Thyroid gland (tissue), 4 donors: Measurements from ENCODE around the gene VPS26C. TPM values are rescaled to one million over a fixed set of nuclear protein-coding genes. Genes with fewer than 3 reads are reported as not detected.
A peak's percentile ranks its signal among the peaks of the same experiment; 100 is the strongest.

ENCODE experiments used
- DNase-seq, 2 donors: peaks; one replicate each; pipeline ENCODE4 v3.0.0-alpha.2; 2019
- H3K27ac ChIP-seq, 3 donors: fragments of 200-600 bp; sonication (generic); 1 replicate in 2 of 3; 2 replicates in 1 of 3; pipeline ENCODE4 v1.5.1; 2016 to 2019; ENCODE audit warnings: mild to moderate bottlenecking in 1 of 3, moderate library complexity in 1 of 3
- H3K27me3 ChIP-seq: fragments of 200-600 bp; sonication (generic); one replicate; pipeline ENCODE4 v1.5.1; 2019
- H3K36me3 ChIP-seq, 2 donors: fragments of 200-600 bp; sonication (generic); one replicate each; pipeline ENCODE4 v1.5.1; 2016 to 2019
- H3K4me1 ChIP-seq, 2 donors: fragments of 200-600 bp; sonication (generic); one replicate each; pipeline ENCODE4 v1.5.1; 2017 to 2019
- H3K4me3 ChIP-seq, 3 donors: fragments of 200-600 bp; sonication (generic); replicated peaks in 1 of 3; 1 replicate in 2 of 3; 2 replicates in 1 of 3; pipeline ENCODE4 v1.5.1; 2016; ENCODE audit warnings: mild to moderate bottlenecking in 1 of 3
- H3K9me3 ChIP-seq: fragments of 200-600 bp; sonication (generic); one replicate; pipeline ENCODE4 v1.5.1; 2017
- POLR2A ChIP-seq, 2 donors: fragments of 450-650 bp; IDR thresholded peaks; one replicate each; pipeline ENCODE4 v1.6.1; 2017; ENCODE audit warnings: antibody characterized with exemption in 2 of 2, mild to moderate bottlenecking in 2 of 2, moderate library complexity in 1 of 2
- WGBS, 2 donors: methylation state at CpG; one replicate each; pipeline ENCODE4 v1.1.5; 2017; 5-methylcytosine and 5-hydroxymethylcytosine counted together
- intact Hi-C: fragments of 100-400 bp; cut with DNase I; formaldehyde crosslinking; loops from one replicate; pipeline ENCODE4 v1.15.1; 2023
- total RNA-seq, 4 donors: library from RNA; depleted of rRNA; stranded (reverse); fragments of >200 nt; gene quantifications; one replicate each; pipeline ENCODE4 v1.2.3, GENCODE V29; 2016
- TF ChIP-seq, protein P1 (sequence below), 6 experiments: fragments of 200-600 bp in 3 of 6; fragments of 450-650 bp in 3 of 6; sonication (generic) in 3 of 6; IDR thresholded peaks; one replicate each; pipeline ENCODE4 v1.5.1; 2016 to 2019; ENCODE audit warnings: antibody characterized with exemption in 6 of 6, mild to moderate bottlenecking in 2 of 6, inconsistent platforms in 1 of 6, moderate library complexity in 1 of 6

Gene VPS26C
- total RNA-seq, 4 donors from 2014 or later = 44.8 to 76.2 (median 62.0) TPM

DNA sequence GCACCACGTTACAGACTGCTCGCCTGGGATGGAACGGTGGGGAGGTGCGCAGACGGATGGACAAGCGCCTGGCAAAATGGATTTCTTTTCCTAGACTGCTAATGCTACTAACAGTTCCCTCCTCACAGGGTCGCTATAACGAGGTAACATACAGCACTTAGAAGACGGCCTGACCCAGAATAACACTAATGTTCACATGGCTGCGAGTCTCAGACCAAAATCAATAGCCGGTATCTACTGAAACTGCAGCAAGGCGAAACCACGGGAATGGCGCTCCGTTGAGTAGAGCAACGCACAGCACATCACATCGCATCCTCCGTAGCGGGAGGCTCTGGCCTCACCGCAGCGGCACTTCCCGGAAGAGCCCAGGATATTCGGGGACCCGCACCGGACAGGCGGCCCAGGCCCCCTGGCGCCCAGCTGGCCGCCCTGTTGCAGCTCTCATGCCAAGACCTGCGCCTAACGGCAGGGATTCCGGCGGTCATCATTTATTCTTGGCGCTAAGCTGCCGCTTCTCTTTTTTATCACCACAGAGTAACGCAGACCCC, 46.6 kb downstream of the VPS26C start:
- peaks cover 7 to 19% of the 10 kb centered on the region in 2 donors for H3K36me3 ChIP-seq
- H3K4me3 ChIP-seq = peak overlapping the region; percentile 7 to 63 (median 56)
- H3K9me3 ChIP-seq = no peaks in the 10 kb centered on the region
- 4 to 11% methylated on average over 20 to 28 of the region's 35 CpGs for WGBS, 2 donors
- DNase-seq = no peak
- TF ChIP-seq POLR2A (IDR thresholded peaks at IDR 0.05) = no peak
- TF ChIP-seq, protein P1, sequence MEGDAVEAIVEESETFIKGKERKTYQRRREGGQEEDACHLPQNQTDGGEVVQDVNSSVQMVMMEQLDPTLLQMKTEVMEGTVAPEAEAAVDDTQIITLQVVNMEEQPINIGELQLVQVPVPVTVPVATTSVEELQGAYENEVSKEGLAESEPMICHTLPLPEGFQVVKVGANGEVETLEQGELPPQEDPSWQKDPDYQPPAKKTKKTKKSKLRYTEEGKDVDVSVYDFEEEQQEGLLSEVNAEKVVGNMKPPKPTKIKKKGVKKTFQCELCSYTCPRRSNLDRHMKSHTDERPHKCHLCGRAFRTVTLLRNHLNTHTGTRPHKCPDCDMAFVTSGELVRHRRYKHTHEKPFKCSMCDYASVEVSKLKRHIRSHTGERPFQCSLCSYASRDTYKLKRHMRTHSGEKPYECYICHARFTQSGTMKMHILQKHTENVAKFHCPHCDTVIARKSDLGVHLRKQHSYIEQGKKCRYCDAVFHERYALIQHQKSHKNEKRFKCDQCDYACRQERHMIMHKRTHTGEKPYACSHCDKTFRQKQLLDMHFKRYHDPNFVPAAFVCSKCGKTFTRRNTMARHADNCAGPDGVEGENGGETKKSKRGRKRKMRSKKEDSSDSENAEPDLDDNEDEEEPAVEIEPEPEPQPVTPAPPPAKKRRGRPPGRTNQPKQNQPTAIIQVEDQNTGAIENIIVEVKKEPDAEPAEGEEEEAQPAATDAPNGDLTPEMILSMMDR (IDR thresholded peaks at IDR 0.05) = peak in 1 of 6 experiments; percentile 3
- intact Hi-C loops = no loop called here
- H3K4me1 ChIP-seq = peaks cover 4 to 7% of the 10 kb centered on the region in 2 donors
- H3K27ac ChIP-seq = peak overlapping the region; percentile 45 to 78 (median 65)
- H3K27me3 ChIP-seq = no peaks in the 10 kb centered on the region

- Histone ChIP-seq H3K9me3 (no peaks in the 10 kb centered on the region), H3K36me3 (peaks cover 3 to 13% of the 10 kb centered on the region in 2 donors), H3K27me3 (no peaks in the 10 kb centered on the region), H3K27ac (peak overlapping the region in 2 of 3 donors; percentile 45 to 65), H3K4me3 (peak overlapping the region in 1 of 3 donors; percentile 56), H3K4me1 (peaks cover 4 to 7% of the 10 kb centered on the region in 2 donors)
- DNase-seq = no peak
- intact Hi-C loops = no loop called here
- no peak for TF ChIP-seq POLR2A (IDR thresholded peaks at IDR 0.05)
- TF ChIP-seq, protein P1 (IDR thresholded peaks at IDR 0.05) = no peak
- WGBS, 2 donors = 55 to 62% methylated on average over 13 of the region's 13 CpGs
Observed at GRCh38 chr21:37219761-37220432, 47.2 kb downstream of the VPS26C start.

GRCh38 chr21:37214952-37215351, 52.2 kb downstream of the VPS26C start:
- intact Hi-C loops = no loop called here
- TF ChIP-seq, protein P1 (IDR thresholded peaks at IDR 0.05) = no peak
- Histone ChIP-seq H3K27me3 (no peaks in the 10 kb centered on the region), H3K4me1 (no peaks in the 10 kb centered on the region), H3K4me3 (no peak overlapping the region), H3K27ac (no peak overlapping the region), H3K36me3 (no peaks in the 10 kb centered on the region), H3K9me3 (no peaks in the 10 kb centered on the region)
- DNase-seq = no peak
- 90 to 94% methylated on average over 9 of the region's 9 CpGs for WGBS, 2 donors

DNA sequence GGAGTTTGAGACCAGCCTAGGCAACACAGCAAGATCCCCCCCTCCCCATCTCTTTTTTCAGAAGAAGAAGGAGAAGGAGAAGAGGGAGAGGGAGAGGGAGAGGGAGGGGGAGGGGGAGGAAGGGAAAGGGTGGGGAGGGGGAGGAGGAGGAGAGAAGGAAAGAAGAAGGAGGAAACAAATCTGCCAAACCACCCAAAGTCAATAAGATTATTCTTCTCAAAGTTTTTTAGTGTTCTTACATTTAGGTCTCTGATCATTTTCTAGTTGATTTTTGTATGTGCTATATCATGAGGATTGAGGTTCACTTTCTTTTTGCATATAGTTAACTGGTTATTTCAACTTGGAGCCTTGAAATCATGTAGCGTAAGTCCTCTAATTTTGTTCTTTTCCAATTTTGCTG, 56.3 kb downstream of the VPS26C start:
- DNase-seq = no peak
- H3K36me3 ChIP-seq = no peaks in the 10 kb centered on the region
- 95% methylated on average over 1 of the region's 1 CpG for WGBS, 2 donors
- intact Hi-C loops = no loop called here
- H3K27ac ChIP-seq = no peak overlapping the region
- TF ChIP-seq, protein P1 (IDR thresholded peaks at IDR 0.05) = no peak
- no peak for TF ChIP-seq POLR2A (IDR thresholded peaks at IDR 0.05)
- H3K27me3 ChIP-seq = no peaks in the 10 kb centered on the region
- H3K4me3 ChIP-seq = no peak overlapping the region
- H3K4me1 ChIP-seq = peaks cover 21 to 26% of the 10 kb centered on the region in 2 donors
- no peaks in the 10 kb centered on the region for H3K9me3 ChIP-seq

DNA sequence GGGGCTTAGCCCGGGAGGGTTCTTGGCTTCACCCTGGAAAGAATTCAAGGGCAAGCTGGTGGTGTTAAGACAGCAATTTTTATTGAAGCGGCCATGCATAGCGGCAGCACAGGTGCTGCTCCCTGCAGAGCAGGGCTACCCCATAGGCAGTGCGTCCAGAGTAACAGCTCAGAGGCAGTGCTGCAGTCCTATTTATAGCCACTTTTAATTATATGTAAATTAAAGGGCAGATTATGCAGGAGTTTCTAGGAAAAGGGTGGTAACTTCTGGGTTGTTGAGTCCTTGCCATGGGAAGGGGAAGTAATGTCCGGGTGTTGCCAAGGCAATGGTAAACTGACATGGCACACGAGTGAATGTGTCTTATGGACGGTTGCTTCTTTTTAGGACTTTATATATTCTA, 57.0 kb downstream of the VPS26C start:
- intact Hi-C loops = no loop called here
- no peak for TF ChIP-seq POLR2A (IDR thresholded peaks at IDR 0.05)
- TF ChIP-seq, protein P1 (IDR thresholded peaks at IDR 0.05) = no peak
- WGBS, 2 donors = 84 to 93% methylated on average over 7 of the region's 7 CpGs

More for the DNA sequence above, 57.0 kb downstream of the VPS26C start:
- DNase-seq = no peak
- no peaks in the 10 kb centered on the region for H3K36me3 ChIP-seq
- H3K27ac ChIP-seq = no peak overlapping the region
- peaks cover 21 to 26% of the 10 kb centered on the region in 2 donors for H3K4me1 ChIP-seq
- H3K4me3 ChIP-seq = no peak overlapping the region
- no peaks in the 10 kb centered on the region for H3K27me3 ChIP-seq
- H3K9me3 ChIP-seq = no peaks in the 10 kb centered on the region
